Neural cell (in vitro differentiated cells): Measurements from ENCODE around the gene FOXE3.

Source experiments
- POLR2AphosphoS5 ChIP-seq: IDR thresholded peaks from 2 replicates; pipeline ENCODE4 v1.6.1; 2012
- RAD21 ChIP-seq: fragments of 450-650 bp; conservative IDR thresholded peaks from 2 replicates; pipeline ENCODE4 v1.6.1; 2014; ENCODE audit warnings: antibody characterized with exemption, mild to moderate bottlenecking, moderate library complexity
- TF ChIP-seq, protein P1 (sequence below): fragments of 450-650 bp; IDR thresholded peaks from 2 replicates; pipeline ENCODE4 v1.5.1; 2014; ENCODE audit warnings: antibody characterized with exemption, mild to moderate bottlenecking, moderate library complexity; ENCODE audit not compliant: poor library complexity, severe bottlenecking
- TF ChIP-seq, protein P2 (sequence below): IDR thresholded peaks from 2 replicates; pipeline ENCODE4 v1.6.1; 2012; ENCODE audit warnings: borderline replicate concordance

DNA sequence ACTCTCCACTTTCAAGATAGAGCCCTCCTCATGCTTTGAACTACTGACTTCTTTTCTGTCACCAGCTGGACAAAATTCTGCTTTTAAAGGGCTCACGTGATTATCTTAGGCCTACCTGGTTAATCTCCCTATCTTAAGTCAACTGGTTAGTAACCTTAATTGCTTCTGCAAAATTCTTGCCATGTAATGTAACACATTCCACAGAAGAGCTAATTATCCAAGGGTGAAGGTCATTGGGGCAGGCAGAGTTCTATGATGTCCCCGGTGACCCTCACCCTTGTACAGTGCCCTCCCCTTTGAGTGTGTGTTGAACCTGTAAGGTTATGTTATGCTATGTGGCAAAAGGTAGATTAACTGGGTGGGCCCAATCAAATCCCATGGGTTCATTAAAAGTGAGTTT is 25.2 kb upstream of the FOXE3 start:
- TF ChIP-seq, protein P1, sequence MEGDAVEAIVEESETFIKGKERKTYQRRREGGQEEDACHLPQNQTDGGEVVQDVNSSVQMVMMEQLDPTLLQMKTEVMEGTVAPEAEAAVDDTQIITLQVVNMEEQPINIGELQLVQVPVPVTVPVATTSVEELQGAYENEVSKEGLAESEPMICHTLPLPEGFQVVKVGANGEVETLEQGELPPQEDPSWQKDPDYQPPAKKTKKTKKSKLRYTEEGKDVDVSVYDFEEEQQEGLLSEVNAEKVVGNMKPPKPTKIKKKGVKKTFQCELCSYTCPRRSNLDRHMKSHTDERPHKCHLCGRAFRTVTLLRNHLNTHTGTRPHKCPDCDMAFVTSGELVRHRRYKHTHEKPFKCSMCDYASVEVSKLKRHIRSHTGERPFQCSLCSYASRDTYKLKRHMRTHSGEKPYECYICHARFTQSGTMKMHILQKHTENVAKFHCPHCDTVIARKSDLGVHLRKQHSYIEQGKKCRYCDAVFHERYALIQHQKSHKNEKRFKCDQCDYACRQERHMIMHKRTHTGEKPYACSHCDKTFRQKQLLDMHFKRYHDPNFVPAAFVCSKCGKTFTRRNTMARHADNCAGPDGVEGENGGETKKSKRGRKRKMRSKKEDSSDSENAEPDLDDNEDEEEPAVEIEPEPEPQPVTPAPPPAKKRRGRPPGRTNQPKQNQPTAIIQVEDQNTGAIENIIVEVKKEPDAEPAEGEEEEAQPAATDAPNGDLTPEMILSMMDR = no peak
- TF ChIP-seq POLR2AphosphoS5 (no peak), RAD21 (no peak)
- TF ChIP-seq, protein P2, sequence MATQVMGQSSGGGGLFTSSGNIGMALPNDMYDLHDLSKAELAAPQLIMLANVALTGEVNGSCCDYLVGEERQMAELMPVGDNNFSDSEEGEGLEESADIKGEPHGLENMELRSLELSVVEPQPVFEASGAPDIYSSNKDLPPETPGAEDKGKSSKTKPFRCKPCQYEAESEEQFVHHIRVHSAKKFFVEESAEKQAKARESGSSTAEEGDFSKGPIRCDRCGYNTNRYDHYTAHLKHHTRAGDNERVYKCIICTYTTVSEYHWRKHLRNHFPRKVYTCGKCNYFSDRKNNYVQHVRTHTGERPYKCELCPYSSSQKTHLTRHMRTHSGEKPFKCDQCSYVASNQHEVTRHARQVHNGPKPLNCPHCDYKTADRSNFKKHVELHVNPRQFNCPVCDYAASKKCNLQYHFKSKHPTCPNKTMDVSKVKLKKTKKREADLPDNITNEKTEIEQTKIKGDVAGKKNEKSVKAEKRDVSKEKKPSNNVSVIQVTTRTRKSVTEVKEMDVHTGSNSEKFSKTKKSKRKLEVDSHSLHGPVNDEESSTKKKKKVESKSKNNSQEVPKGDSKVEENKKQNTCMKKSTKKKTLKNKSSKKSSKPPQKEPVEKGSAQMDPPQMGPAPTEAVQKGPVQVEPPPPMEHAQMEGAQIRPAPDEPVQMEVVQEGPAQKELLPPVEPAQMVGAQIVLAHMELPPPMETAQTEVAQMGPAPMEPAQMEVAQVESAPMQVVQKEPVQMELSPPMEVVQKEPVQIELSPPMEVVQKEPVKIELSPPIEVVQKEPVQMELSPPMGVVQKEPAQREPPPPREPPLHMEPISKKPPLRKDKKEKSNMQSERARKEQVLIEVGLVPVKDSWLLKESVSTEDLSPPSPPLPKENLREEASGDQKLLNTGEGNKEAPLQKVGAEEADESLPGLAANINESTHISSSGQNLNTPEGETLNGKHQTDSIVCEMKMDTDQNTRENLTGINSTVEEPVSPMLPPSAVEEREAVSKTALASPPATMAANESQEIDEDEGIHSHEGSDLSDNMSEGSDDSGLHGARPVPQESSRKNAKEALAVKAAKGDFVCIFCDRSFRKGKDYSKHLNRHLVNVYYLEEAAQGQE = no peak
